Natural killer cell treated with Interleukin-12 subunit alpha and Interleukin-12 subunit beta and Interleukin-15 and Interleukin-18, amount 100 ng/mL, for 72 hours (primary cell): Measurements from ENCODE around the gene CC2D1A. TPM values are rescaled to one million over a fixed set of nuclear protein-coding genes. Genes with fewer than 3 reads are reported as not detected.
"Not testable (repeated sequence)": the region's sequence is repeated elsewhere in the genome, so short reads cannot be mapped to it uniquely, and the experiment has no call there.

ENCODE experiments used
- ATAC-seq, 2 donors: fragments of 150-1000 bp; cut with Tn5 transposase in 1 of 2; sonication (Bioruptor Pico), chemical (Tn5 transposase) in 1 of 2; 2 replicates each; pipeline ENCODE4 v1.10.0; 2021
- DNase-seq: peaks from one replicate; pipeline ENCODE4 v3.0.0; 2022; ENCODE audit warnings: low spot score
- H3K27ac Mint-ChIP-seq, 2 donors: 1 replicate in 1 of 2; 2 replicates in 1 of 2; pipeline ENCODE4 v1.8.0; 2022; ENCODE audit warnings: mixed read lengths in 2 of 2, mild to moderate bottlenecking in 1 of 2, moderate library complexity in 1 of 2
- H3K27me3 Mint-ChIP-seq, 2 donors: 1 replicate in 1 of 2; 2 replicates in 1 of 2; pipeline ENCODE4 v1.8.0; 2022; ENCODE audit warnings: mixed read lengths in 2 of 2
- H3K36me3 Mint-ChIP-seq: one replicate; pipeline ENCODE4 v1.8.0; 2022; ENCODE audit warnings: mixed read lengths
- H3K4me1 Mint-ChIP-seq, 2 donors: 1 replicate in 1 of 2; 2 replicates in 1 of 2; pipeline ENCODE4 v1.8.0; 2022; ENCODE audit warnings: low read depth in 2 of 2, mixed read lengths in 2 of 2, mild to moderate bottlenecking in 1 of 2
- H3K4me3 Mint-ChIP-seq: one replicate; pipeline ENCODE4 v1.8.0; 2022; ENCODE audit warnings: mixed read lengths
- H3K9me3 Mint-ChIP-seq: 2 replicates; pipeline ENCODE4 v1.8.0; 2022; ENCODE audit warnings: mixed read lengths
- total RNA-seq, 2 donors: library from RNA; stranded (reverse); gene quantifications; one replicate each; pipeline ENCODE4 v1.2.3, GENCODE V29; 2022

CC2D1A gene
- total RNA-seq, 2 donors from 2014 or later, result 33.2 to 41.3 TPM

- Mint-ChIP-seq H3K36me3 (no peaks in the 10 kb centered on the region), H3K4me1 (peaks cover 13 to 16% of the 10 kb centered on the region in 2 donors), H3K4me3 (peak overlapping the region; percentile 83), H3K27ac (peak overlapping the region; percentile 8 to 79), H3K27me3 (no peaks in the 10 kb centered on the region), H3K9me3 (no peaks in the 10 kb centered on the region)
- ATAC-seq, result peak in 1 of 2 donors; percentile 7
- DNase-seq, result no peak
Measured at GRCh38 chr19:13906521-13906904, 512 bp downstream of the CC2D1A start.

- Mint-ChIP-seq H3K27me3 (no peaks in the 10 kb centered on the region), H3K9me3 (no peaks in the 10 kb centered on the region), H3K36me3 (no peaks in the 10 kb centered on the region), H3K4me3 (peak overlapping the region; percentile 83), H3K27ac (peak overlapping the region; percentile 8 to 79), H3K4me1 (peaks cover 13 to 16% of the 10 kb centered on the region in 2 donors)
- ATAC-seq (no peak), DNase-seq (no peak)
Measured at GRCh38 chr19:13906910-13907309, 909 bp downstream of the CC2D1A start.

GRCh38 chr19:13908674-13909073, 2.7 kb downstream of the CC2D1A start:
- H3K4me3 Mint-ChIP-seq, result no peak overlapping the region
- H3K36me3 Mint-ChIP-seq, result no peaks in the 10 kb centered on the region
- H3K27ac Mint-ChIP-seq, result no peak overlapping the region
- peaks cover 13 to 16% of the 10 kb centered on the region in 2 donors for H3K4me1 Mint-ChIP-seq
- H3K27me3 Mint-ChIP-seq, result no peaks in the 10 kb centered on the region
- DNase-seq (no peak), ATAC-seq (no peak)
- H3K9me3 Mint-ChIP-seq, result no peaks in the 10 kb centered on the region

- Mint-ChIP-seq H3K9me3 (no peaks in the 10 kb centered on the region), H3K27ac (no peak overlapping the region), H3K4me1 (peaks cover 13 to 16% of the 10 kb centered on the region in 2 donors), H3K36me3 (no peaks in the 10 kb centered on the region), H3K27me3 (no peaks in the 10 kb centered on the region), H3K4me3 (no peak overlapping the region)
- ATAC-seq (no peak), DNase-seq (no peak)
Measured at GRCh38 chr19:13909430-13909829, 3.4 kb downstream of the CC2D1A start.

- Mint-ChIP-seq H3K36me3 (no peaks in the 10 kb centered on the region), H3K4me3 (no peak overlapping the region), H3K27ac (no peak overlapping the region), H3K27me3 (no peaks in the 10 kb centered on the region), H3K9me3 (no peaks in the 10 kb centered on the region), H3K4me1 (no peaks in the 10 kb centered on the region)
- DNase-seq (no peak), ATAC-seq (no peak)
Measured at GRCh38 chr19:13913352-13913751, 7.4 kb downstream of the CC2D1A start.

GRCh38 chr19:13914777-13915176, 8.8 kb downstream of the CC2D1A start:
- H3K9me3 Mint-ChIP-seq, result no peaks in the 10 kb centered on the region
- H3K4me3 Mint-ChIP-seq, result no peak overlapping the region
- no peaks in the 10 kb centered on the region for H3K36me3 Mint-ChIP-seq
- H3K4me1 Mint-ChIP-seq, result no peaks in the 10 kb centered on the region
- DNase-seq, result no peak
- H3K27me3 Mint-ChIP-seq, result no peaks in the 10 kb centered on the region
- no peak for ATAC-seq
- H3K27ac Mint-ChIP-seq, result no peak overlapping the region

GRCh38 chr19:13917888-13918406, 11.9 kb downstream of the CC2D1A start:
- ATAC-seq (no peak), DNase-seq (no peak)
- H3K36me3 Mint-ChIP-seq, result peaks cover 8% of the 10 kb centered on the region
- H3K9me3 Mint-ChIP-seq, result no peaks in the 10 kb centered on the region
- H3K4me3 Mint-ChIP-seq, result no peak overlapping the region
- H3K27me3 Mint-ChIP-seq, result no peaks in the 10 kb centered on the region
- H3K4me1 Mint-ChIP-seq, result peaks cover 4% of the 10 kb centered on the region in 2 donors
- no peak overlapping the region for H3K27ac Mint-ChIP-seq

GRCh38 chr19:13918726-13919411, 12.9 kb downstream of the CC2D1A start:
- Mint-ChIP-seq H3K27me3 (no peaks in the 10 kb centered on the region), H3K9me3 (no peaks in the 10 kb centered on the region), H3K27ac (no peak overlapping the region), H3K4me3 (no peak overlapping the region), H3K4me1 (peaks cover 4% of the 10 kb centered on the region in 2 donors), H3K36me3 (peaks cover 8% of the 10 kb centered on the region)
- ATAC-seq (no peak), DNase-seq (no peak)

GRCh38 chr19:13920524-13920923, 14.5 kb downstream of the CC2D1A start:
- Mint-ChIP-seq H3K4me1 (peaks cover 4% of the 10 kb centered on the region in 2 donors), H3K4me3 (no peak overlapping the region), H3K36me3 (peaks cover 14% of the 10 kb centered on the region), H3K9me3 (no peaks in the 10 kb centered on the region), H3K27ac (no peak overlapping the region), H3K27me3 (no peaks in the 10 kb centered on the region)
- DNase-seq (no peak), ATAC-seq (no peak)

- Mint-ChIP-seq H3K27me3 (no peaks in the 10 kb centered on the region), H3K36me3 (peaks cover 14% of the 10 kb centered on the region), H3K4me3 (no peak overlapping the region), H3K4me1 (peaks cover 4% of the 10 kb centered on the region in 2 donors), H3K9me3 (no peaks in the 10 kb centered on the region), H3K27ac (peak overlapping the region in 1 of 2 donors; percentile 25)
- peak; percentile 78 to 80 for ATAC-seq
- DNase-seq, result no peak
Measured at GRCh38 chr19:13920940-13921747, 15.1 kb downstream of the CC2D1A start.

GRCh38 chr19:13922118-13922517, 16.1 kb downstream of the CC2D1A start:
- H3K4me1 Mint-ChIP-seq, H3K9me3 Mint-ChIP-seq, ATAC-seq, H3K27me3 Mint-ChIP-seq, H3K27ac Mint-ChIP-seq, DNase-seq, H3K4me3 Mint-ChIP-seq: not testable (repeated sequence)
- peaks cover 14% of the 10 kb centered on the region for H3K36me3 Mint-ChIP-seq

GRCh38 chr19:13923194-13923987, 17.4 kb downstream of the CC2D1A start:
- Mint-ChIP-seq H3K27ac (no peak overlapping the region), H3K9me3 (no peaks in the 10 kb centered on the region), H3K4me1 (peaks cover 4% of the 10 kb centered on the region in 2 donors), H3K36me3 (peaks cover 14% of the 10 kb centered on the region), H3K4me3 (no peak overlapping the region), H3K27me3 (no peaks in the 10 kb centered on the region)
- DNase-seq (no peak), ATAC-seq (no peak)

- Mint-ChIP-seq H3K9me3 (no peaks in the 10 kb centered on the region), H3K27me3 (no peaks in the 10 kb centered on the region), H3K36me3 (peaks cover 14% of the 10 kb centered on the region), H3K4me3 (no peak overlapping the region), H3K27ac (no peak overlapping the region), H3K4me1 (peaks cover 3% of the 10 kb centered on the region in 2 donors)
- DNase-seq, result no peak
- no peak for ATAC-seq
Measured at GRCh38 chr19:13926010-13926409, 20.0 kb downstream of the CC2D1A start.
